ENCODE measurements around the gene MYEOV. TPM values are rescaled to one million over a fixed set of nuclear protein-coding genes. Genes with fewer than 3 reads are reported as not detected.

The MYEOV gene
- total and polyA plus RNA-seq, 9 of the 15 experiments (the other 6 are each of a cell fraction or from before 2014, with no cell fraction given), result 10.2 to 133 (median 32.2) TPM

GRCh38 chr11:69296890-69297786, 3.2 kb downstream of the MYEOV start (continued):
- TF ChIP-seq ZNF512 (tag; IDR thresholded peaks at IDR 0.05) (no peak), ZFP91 (CRISPR knock-in tag; IDR thresholded peaks at IDR 0.05) (peak; percentile 91), XRCC5 (IDR thresholded peaks at IDR 0.05; ENCODE audit: low read depth, low read length) (0 out of 2 replicates have a peak, but pooled peaks have one; percentile 40), JUN (IDR thresholded peaks at IDR 0.05; ENCODE audit: borderline replicate concordance, low read depth, low read length) (peak; percentile 94), JUN (CRISPR knock-in tag; IDR thresholded peaks at IDR 0.05; ENCODE audit: borderline replicate concordance) (peak; percentile 95), FOSL1 (tag; conservative IDR thresholded peaks at IDR 0.05) (peak; percentile 96), SPI1 (IDR thresholded peaks at IDR 0.05; ENCODE audit: borderline replicate concordance, low read depth, low read length) (peak; percentile 80), POLR2H (tag; IDR thresholded peaks at IDR 0.05; ENCODE audit: low read depth) (no peak; the same call in 1 of the 2 replicates), GTF2E2 (tag; IDR thresholded peaks at IDR 0.05) (0 out of 2 replicates have a peak, but pooled peaks have one; percentile 63), CEBPB (tag; IDR thresholded peaks at IDR 0.05) (peak; percentile 78), ATF3 (IDR thresholded peaks at IDR 0.05) (peak; percentile 96), ATF3 (CRISPR knock-in tag; conservative IDR thresholded peaks at IDR 0.05) (peak; percentile 86; the same call in 1 of the 2 replicates), POLR3G (IDR thresholded peaks at IDR 0.05; ENCODE audit: extremely low read depth, insufficient read length, insufficient replicate concordance) (no peak), POLR2G (IDR thresholded peaks at IDR 0.05; ENCODE audit: low read depth, low read length) (peak; percentile 79), ATF1 (CRISPR knock-in tag; IDR thresholded peaks at IDR 0.05) (no peak), ATF1 (tag; IDR thresholded peaks at IDR 0.05) (peak; percentile 76), ZNF277 (CRISPR knock-in tag; IDR thresholded peaks at IDR 0.05; ENCODE audit: borderline replicate concordance) (no peak), ZNF668 (CRISPR knock-in tag; IDR thresholded peaks at IDR 0.05) (0 out of 2 replicates have a peak, but pooled peaks have one; percentile 38)

Data from K562 (cell line).